ENCODE data around the gene HYI.

DNA sequence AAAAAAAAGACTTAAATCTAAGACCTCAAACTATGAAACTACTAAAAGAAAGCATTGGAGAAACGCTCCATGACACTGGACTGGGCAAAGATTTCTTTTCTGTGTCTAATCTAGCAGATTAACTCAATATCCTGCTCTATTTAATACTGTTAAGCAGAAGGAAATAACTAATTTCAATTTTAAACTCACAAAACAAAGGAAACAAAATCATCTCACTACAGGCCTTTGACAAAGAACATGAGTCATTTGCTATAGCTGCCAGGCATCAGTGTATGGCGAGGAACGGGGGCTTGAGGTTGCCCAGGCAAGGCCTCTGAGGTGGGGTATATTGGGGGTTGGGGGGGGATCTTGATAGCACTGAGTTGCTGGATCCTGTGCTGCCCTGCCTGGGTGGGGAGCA is 43.2 kb downstream of the HYI start:
- no peak for TF ChIP-seq CTCF (IDR thresholded peaks at IDR 0.05; ENCODE audit: poor library complexity, severe bottlenecking)
- no peak for TF ChIP-seq MXI1 (conservative IDR thresholded peaks at IDR 0.05; ENCODE audit: poor library complexity, severe bottlenecking)
- no peak for TF ChIP-seq POLR2AphosphoS5 (IDR thresholded peaks at IDR 0.05)
- TF ChIP-seq EZH2 (IDR thresholded peaks at IDR 0.05; ENCODE audit: borderline replicate concordance, insufficient read depth, low read length, poor library complexity, severe bottlenecking), result no peak
- TF ChIP-seq EP300 (conservative IDR thresholded peaks at IDR 0.05; ENCODE audit: poor library complexity, severe bottlenecking), result no peak
- TF ChIP-seq, protein P1, sequence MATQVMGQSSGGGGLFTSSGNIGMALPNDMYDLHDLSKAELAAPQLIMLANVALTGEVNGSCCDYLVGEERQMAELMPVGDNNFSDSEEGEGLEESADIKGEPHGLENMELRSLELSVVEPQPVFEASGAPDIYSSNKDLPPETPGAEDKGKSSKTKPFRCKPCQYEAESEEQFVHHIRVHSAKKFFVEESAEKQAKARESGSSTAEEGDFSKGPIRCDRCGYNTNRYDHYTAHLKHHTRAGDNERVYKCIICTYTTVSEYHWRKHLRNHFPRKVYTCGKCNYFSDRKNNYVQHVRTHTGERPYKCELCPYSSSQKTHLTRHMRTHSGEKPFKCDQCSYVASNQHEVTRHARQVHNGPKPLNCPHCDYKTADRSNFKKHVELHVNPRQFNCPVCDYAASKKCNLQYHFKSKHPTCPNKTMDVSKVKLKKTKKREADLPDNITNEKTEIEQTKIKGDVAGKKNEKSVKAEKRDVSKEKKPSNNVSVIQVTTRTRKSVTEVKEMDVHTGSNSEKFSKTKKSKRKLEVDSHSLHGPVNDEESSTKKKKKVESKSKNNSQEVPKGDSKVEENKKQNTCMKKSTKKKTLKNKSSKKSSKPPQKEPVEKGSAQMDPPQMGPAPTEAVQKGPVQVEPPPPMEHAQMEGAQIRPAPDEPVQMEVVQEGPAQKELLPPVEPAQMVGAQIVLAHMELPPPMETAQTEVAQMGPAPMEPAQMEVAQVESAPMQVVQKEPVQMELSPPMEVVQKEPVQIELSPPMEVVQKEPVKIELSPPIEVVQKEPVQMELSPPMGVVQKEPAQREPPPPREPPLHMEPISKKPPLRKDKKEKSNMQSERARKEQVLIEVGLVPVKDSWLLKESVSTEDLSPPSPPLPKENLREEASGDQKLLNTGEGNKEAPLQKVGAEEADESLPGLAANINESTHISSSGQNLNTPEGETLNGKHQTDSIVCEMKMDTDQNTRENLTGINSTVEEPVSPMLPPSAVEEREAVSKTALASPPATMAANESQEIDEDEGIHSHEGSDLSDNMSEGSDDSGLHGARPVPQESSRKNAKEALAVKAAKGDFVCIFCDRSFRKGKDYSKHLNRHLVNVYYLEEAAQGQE (IDR thresholded peaks at IDR 0.05; ENCODE audit: borderline replicate concordance), result no peak
- no peak for TF ChIP-seq SMC3 (conservative IDR thresholded peaks at IDR 0.05; ENCODE audit: poor library complexity)
- no peak for TF ChIP-seq TAF1 (IDR thresholded peaks at IDR 0.05; ENCODE audit: low read depth)
